ENCODE results near the gene TRPM6. TPM values are rescaled to one million over a fixed set of nuclear protein-coding genes. Genes with fewer than 3 reads are reported as not detected.

TRPM6 gene, protein sequence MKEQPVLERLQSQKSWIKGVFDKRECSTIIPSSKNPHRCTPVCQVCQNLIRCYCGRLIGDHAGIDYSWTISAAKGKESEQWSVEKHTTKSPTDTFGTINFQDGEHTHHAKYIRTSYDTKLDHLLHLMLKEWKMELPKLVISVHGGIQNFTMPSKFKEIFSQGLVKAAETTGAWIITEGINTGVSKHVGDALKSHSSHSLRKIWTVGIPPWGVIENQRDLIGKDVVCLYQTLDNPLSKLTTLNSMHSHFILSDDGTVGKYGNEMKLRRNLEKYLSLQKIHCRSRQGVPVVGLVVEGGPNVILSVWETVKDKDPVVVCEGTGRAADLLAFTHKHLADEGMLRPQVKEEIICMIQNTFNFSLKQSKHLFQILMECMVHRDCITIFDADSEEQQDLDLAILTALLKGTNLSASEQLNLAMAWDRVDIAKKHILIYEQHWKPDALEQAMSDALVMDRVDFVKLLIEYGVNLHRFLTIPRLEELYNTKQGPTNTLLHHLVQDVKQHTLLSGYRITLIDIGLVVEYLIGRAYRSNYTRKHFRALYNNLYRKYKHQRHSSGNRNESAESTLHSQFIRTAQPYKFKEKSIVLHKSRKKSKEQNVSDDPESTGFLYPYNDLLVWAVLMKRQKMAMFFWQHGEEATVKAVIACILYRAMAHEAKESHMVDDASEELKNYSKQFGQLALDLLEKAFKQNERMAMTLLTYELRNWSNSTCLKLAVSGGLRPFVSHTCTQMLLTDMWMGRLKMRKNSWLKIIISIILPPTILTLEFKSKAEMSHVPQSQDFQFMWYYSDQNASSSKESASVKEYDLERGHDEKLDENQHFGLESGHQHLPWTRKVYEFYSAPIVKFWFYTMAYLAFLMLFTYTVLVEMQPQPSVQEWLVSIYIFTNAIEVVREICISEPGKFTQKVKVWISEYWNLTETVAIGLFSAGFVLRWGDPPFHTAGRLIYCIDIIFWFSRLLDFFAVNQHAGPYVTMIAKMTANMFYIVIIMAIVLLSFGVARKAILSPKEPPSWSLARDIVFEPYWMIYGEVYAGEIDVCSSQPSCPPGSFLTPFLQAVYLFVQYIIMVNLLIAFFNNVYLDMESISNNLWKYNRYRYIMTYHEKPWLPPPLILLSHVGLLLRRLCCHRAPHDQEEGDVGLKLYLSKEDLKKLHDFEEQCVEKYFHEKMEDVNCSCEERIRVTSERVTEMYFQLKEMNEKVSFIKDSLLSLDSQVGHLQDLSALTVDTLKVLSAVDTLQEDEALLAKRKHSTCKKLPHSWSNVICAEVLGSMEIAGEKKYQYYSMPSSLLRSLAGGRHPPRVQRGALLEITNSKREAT (N-terminal part only)
- under 1 TPM; 0.14 to 0.59 (median 0.37) TPM for total RNA-seq
- under 1 TPM; 0.23 TPM for polyA plus RNA-seq

- peak; percentile 89 to 97 (median 94) for ATAC-seq
- no peaks in the 10 kb centered on the region for H3K27me3 ChIP-seq
- H3K9me3 ChIP-seq = no peaks in the 10 kb centered on the region
- H3K4me3 ChIP-seq = peak within 1 kb of the TSS; percentile 43 to 74 (median 50)
- no peak for FAIRE-seq
- no peaks in the 10 kb centered on the region for H3K36me3 ChIP-seq
- H3K27ac ChIP-seq = peak within 1 kb of the TSS in 3 of 4 donors; percentile 11 to 69 (median 67)
- H3K4me1 ChIP-seq = no peaks in the 10 kb centered on the region
- intact Hi-C loops (cut with DNase I) = no loop called here
- TF ChIP-seq CTCF (IDR thresholded peaks at IDR 0.05) = no peak
- DNase-seq = peak; percentile 70 to 90 (median 77)
- 1 to 2% methylated on average over 59 to 64 of the region's 64 CpGs for WGBS, 2 donors
Measured at GRCh38 chr9:74887041-74887980, at the start of gene TRPM6. TRPM6 (minus strand) TSS chr9:74887921; CDS start chr9:74887856, 65 bp downstream.

DNA sequence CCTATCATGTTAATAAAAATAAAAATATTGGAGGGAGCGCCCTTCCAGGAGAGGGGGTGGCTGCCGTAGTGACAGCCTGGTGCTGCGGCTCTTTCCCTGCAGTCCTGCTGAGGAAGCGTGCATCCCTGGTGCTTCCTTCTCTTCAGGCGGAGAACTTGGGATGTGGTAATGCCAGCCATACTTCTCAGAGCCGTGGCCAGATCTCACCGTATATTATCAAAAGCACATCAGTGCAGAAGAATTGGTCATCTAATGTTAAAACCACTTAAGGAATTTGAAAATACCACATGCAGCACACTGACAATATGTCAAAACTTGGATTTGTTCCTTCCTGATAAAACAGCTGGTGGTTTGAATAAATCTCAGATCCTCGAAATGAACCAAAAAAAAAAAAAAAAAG, 47.3 kb upstream of the TRPM6 start:
- H3K27ac ChIP-seq = no peak overlapping the region
- no peaks in the 10 kb centered on the region for H3K9me3 ChIP-seq
- H3K4me3 ChIP-seq = no peak overlapping the region
- FAIRE-seq = no peak
- TF ChIP-seq CTCF (IDR thresholded peaks at IDR 0.05) = no peak
- no peak for DNase-seq
- 72 to 74% methylated on average over 8 of the region's 8 CpGs for WGBS, 2 donors
- no peaks in the 10 kb centered on the region for H3K4me1 ChIP-seq
- no peak for ATAC-seq
- no peaks in the 10 kb centered on the region for H3K27me3 ChIP-seq
- intact Hi-C loops (cut with DNase I) = no loop called here
- H3K36me3 ChIP-seq = no peaks in the 10 kb centered on the region

DNA sequence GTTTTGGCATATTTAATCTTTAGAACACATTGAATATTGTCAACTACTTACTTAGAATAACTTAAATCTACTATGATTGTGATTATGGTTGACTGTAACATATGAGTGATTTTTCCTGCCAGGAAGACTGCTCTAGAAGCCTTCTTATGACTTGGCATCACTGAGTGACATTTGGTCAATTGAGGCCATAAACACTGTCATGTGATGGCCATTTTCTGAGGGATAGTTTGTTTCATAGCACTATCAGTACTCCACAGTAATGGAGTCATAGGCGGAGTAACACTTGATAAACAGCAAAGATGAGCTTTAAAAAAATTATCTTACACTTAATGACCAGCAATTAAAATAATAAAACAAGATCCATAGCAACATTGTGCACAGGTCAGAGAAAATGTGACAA, 34.0 kb upstream of the TRPM6 start:
- intact Hi-C loops (cut with DNase I) = no loop called here
- H3K27ac ChIP-seq = no peak overlapping the region
- TF ChIP-seq CTCF (IDR thresholded peaks at IDR 0.05) = no peak
- H3K36me3 ChIP-seq = no peaks in the 10 kb centered on the region
- no peak overlapping the region for H3K4me3 ChIP-seq
- H3K4me1 ChIP-seq = no peaks in the 10 kb centered on the region
- no peaks in the 10 kb centered on the region for H3K9me3 ChIP-seq
- 76 to 91% methylated on average over 1 of the region's 1 CpG for WGBS, 2 donors
- FAIRE-seq (no peak), ATAC-seq (no peak), DNase-seq (no peak)
- no peaks in the 10 kb centered on the region for H3K27me3 ChIP-seq

- TF ChIP-seq CTCF (IDR thresholded peaks at IDR 0.05) = no peak
- Histone ChIP-seq H3K27ac (no peak overlapping the region), H3K4me1 (no peaks in the 10 kb centered on the region), H3K4me3 (no peak overlapping the region), H3K9me3 (no peaks in the 10 kb centered on the region), H3K27me3 (no peaks in the 10 kb centered on the region), H3K36me3 (no peaks in the 10 kb centered on the region)
- WGBS, 2 donors = 61 to 69% methylated on average over 3 of the region's 3 CpGs
- intact Hi-C loops (cut with DNase I) = no loop called here
- FAIRE-seq (no peak), DNase-seq (no peak), ATAC-seq (no peak)
Measured at GRCh38 chr9:74920944-74921626, 33.4 kb upstream of the TRPM6 start.
